Subcutaneous adipose tissue (tissue), 4 donors: ENCODE measurements around the gene CALN1. TPM values are rescaled to one million over a fixed set of nuclear protein-coding genes. Genes with fewer than 3 reads are reported as not detected.

Experiments
- total RNA-seq, 4 donors: library from RNA; depleted of rRNA; stranded (reverse); fragments of >200 nt; gene quantifications; one replicate each; pipeline ENCODE4 v1.1.0, GENCODE V29; 2016
- TF ChIP-seq, protein P1 (sequence below): fragments of 450-650 bp; IDR thresholded peaks from one replicate; pipeline ENCODE4 v1.5.1; 2016; ENCODE audit warnings: low read depth, mild to moderate bottlenecking, control low read depth, antibody characterized with exemption, moderate library complexity

Gene CALN1
- total RNA-seq, 4 donors from 2014 or later: 0.19 to 0.68 (median 0.22) TPM; not detected in 1

DNA sequence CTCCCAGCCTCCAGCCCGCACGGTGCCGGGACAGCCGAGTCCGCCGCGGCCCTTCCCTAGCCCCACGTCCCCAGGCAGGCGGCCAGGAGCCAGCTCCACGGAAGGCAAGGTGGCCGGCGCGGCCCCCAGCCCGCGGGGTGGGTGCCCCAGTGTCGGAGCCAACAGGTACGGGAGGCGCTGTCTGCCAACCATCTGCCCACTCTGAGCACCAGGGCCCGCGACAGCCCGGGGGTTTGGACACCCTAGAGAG lies 75.8 kb downstream of the CALN1 start:
- TF ChIP-seq, protein P1, sequence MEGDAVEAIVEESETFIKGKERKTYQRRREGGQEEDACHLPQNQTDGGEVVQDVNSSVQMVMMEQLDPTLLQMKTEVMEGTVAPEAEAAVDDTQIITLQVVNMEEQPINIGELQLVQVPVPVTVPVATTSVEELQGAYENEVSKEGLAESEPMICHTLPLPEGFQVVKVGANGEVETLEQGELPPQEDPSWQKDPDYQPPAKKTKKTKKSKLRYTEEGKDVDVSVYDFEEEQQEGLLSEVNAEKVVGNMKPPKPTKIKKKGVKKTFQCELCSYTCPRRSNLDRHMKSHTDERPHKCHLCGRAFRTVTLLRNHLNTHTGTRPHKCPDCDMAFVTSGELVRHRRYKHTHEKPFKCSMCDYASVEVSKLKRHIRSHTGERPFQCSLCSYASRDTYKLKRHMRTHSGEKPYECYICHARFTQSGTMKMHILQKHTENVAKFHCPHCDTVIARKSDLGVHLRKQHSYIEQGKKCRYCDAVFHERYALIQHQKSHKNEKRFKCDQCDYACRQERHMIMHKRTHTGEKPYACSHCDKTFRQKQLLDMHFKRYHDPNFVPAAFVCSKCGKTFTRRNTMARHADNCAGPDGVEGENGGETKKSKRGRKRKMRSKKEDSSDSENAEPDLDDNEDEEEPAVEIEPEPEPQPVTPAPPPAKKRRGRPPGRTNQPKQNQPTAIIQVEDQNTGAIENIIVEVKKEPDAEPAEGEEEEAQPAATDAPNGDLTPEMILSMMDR: no peak

DNA sequence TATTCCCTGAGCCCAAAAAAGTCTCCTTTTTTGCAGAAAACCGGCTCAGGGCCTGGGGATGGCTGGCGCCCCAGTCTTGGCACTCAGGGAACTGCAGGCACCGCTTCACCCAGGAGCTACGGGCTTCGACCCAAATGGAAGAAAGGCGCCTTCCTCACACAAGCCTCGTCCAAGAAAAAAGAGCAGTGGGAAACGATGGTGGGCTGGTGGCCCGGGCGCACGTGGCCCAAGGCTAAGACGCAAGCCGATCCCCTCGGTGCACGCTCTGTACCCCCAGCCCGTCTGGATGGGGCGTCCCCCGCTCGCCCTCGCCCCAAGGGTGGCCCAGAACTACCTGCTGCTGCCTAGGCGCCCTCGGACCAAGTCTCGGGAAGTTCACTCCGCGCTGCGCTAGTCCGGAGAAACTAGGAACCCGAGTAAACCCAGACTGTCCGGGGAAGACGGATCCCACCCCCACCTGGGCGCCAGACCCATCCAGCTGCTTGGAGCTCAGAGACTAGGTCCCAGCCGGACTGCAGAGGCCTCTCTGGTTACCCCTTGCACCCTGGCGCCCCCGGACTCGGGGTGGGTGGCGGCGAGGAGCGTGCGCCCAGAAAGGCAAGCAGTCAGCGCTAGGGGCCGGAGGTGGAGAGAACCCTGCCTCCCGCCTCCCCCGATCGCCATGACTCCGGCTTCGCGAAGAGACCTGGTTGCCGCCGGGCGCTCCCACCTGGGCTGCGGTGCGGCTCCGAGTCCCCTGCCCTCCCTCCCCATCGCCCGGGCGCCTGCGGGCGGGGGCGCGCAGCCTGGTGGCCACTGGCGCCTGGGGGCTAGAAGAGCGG lies 76.4 kb downstream of the CALN1 start:
- TF ChIP-seq, protein P1: no peak

DNA sequence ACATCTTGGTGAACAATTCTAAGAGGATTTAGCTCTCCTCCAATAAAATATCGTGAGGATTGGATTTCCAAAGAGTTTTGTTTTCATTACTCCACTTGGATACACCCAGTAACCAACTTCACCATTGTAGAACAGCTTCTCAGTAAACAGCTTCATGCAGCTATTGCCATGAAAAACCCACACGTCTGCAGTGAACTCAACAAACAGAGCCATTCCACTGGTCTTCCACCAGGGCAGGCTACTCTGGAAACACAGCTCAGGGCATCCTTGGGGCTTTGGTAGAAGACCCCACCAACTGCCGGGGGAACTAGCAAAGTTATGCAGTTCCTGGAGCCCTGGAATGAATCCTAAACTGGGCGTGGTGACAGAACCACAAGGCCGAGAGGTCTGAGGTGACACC lies 77.4 kb downstream of the CALN1 start:
- TF ChIP-seq, protein P1: no peak

DNA sequence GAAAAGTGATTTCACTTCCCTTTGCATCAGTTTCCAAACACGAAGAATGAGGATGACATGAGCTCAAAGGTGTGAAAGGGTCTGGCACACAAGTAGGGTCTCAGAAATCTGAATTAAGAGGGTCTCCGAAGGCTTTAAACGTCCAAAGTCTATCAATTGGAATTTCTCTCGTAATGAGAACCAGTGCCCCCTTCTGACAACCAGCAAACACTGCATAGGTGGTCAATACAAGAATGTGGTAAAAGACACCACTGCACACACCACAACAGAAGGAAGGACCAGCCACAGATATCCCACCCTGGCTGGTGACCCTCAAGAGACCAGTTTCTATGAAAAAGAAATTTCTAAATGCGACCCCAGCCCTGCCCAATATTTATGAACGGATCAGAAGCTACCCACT lies 78.1 kb downstream of the CALN1 start:
- TF ChIP-seq, protein P1: no peak

DNA sequence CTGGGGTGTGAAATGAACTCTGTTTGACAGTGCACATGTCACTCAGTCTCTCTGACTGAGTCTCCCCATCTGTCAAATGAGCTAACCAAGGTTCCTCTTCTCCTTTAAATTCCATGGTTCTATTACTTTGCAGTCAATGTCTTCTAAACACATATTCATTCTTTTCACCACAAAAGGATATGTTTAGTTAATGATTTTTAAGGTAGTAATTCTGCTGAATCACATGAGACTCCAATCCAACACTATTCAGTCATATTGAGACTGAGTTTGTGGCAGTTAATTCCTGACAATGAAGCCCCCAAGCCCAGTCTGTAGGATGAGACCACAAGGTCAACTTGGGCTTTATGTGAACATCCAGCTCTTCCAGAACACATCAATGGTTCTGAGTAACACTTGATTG lies 85.3 kb downstream of the CALN1 start:
- TF ChIP-seq, protein P1: no peak

DNA sequence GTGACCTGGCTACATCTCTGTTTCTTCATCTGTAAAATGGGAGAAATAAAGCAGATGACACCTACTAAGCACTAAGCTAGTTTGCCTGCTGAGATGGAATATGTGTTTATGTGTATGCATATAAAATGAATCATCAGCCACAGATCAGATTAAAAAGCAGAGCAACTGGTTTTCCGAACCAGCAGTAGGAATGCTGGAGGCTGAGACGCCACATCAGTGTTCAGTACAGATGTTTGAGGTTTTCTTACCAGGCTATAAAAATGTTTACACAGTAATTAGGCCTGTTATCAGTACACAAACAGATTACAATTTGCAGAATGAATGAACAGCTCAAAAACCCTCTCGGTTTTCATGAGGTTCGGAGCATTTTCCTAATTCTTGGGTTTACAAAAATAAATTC lies 85.8 kb downstream of the CALN1 start:
- TF ChIP-seq, protein P1: no peak

DNA sequence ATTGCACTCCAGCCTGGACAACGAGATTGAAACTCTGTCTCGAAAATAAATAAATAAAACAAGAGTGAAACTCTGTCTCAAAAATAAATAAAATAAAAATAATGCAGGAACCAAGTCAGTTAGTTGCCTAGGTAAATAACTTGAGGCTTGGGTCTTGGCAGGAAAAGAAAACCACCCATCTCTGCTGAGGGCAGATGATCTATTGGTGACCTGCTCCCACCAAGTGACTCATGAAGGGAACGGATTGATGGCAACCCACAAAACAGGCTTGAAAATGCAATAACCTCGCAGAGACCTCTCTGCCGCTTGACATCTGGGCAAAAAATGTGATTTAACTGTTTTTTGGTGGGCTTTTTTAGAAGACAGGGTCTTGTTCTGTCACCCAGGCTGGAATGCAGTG lies 86.6 kb downstream of the CALN1 start:
- TF ChIP-seq, protein P1: no peak
